Activated T-helper 9 cell treated with anti-CD3 and anti-CD28 coated beads, Interleukin-2, amount 50 U/mL, for 16 hours (primary cell): ENCODE measurements around the gene MAMDC4.
"Not testable (repeated sequence)": the region's sequence is repeated elsewhere in the genome, so short reads cannot be mapped to it uniquely, and the experiment has no call there.

ENCODE experiments used
- DNase-seq: peaks from one replicate; pipeline ENCODE4 v3.0.0-alpha.2; 2020; ENCODE audit warnings: low read depth

The MAMDC4 gene

DNA sequence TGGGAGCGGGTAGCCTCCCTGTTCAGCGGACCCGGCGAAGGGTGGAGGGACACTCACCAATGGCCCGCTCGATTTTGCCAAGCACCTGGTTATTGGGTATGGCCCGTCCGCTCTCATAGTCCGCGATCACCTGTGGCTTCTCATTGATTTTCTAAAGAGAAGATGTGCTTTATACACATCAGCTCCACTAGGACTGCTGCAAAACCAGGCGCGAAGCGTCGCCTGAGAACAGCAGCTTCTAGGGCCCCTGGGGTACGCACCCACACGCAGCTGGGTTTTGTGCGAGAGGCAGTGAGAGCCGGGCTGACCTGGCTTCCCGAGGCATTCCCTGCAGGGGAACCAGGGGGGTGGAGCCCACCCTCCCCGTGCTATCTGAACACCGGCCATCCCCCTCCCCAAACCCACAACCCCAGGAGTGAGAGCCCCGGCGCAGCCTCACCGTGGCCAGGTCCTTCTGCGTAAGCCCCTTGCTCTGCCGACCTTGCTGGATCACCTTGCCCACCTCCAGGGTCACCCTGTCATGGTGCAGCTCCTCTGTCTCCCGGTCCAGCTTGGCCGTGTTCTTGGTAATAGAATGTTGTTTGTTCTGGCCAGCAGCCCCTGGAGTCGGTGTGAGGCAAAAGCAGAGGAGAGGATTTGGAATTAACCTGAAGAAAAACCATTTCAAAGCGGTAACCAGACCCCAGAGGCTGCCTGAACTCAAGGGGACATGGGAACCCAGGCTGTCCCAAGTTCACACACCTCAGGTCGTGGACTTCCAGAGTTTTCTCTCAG lies 10.9 kb downstream of the MAMDC4 start:
- no peak for DNase-seq

GRCh38 chr9:136863623-136864273 lies 11.6 kb downstream of the MAMDC4 start:
- no peak for DNase-seq

DNA sequence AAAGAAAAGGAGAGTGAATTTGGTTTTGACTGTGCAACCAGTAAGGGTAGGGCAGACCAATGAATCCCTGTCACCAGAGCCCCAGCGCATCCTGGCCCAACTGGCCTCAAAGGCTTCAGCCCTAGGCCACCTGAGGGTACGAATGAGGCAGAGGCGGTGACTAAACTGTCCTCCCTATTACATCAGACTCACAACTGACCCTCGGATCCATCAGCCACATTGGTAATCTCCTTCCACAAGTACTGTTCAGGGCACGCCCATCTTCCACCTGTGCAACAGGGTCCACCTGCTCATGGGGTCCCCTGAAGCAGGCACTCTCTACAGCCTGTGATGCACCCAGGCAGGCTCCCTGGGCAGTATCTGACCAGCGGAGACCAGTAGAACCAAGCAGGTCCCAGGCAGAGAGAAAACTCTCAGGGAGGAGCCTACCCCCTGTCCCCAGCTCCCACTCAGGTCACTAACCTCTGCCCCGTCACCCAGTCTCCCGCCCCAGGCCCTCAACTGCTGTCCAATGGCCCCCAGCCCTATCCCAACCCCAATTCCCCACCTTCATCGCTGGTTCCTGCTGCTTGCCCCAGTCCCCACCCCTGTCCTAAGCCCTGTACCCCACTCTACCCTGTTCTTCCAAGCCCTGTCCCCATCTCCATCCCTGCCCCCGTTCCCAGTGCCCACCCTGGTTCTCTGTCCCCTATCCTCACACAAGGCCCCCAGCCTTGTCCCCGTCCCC lies 13.1 kb downstream of the MAMDC4 start:
- DNase-seq: no peak

GRCh38 chr9:136865768-136866103 lies 13.6 kb downstream of the MAMDC4 start:
- no peak for DNase-seq

GRCh38 chr9:136866898-136867421 lies 14.8 kb downstream of the MAMDC4 start:
- not testable (repeated sequence) for DNase-seq

GRCh38 chr9:136867480-136867879 lies 15.3 kb downstream of the MAMDC4 start:
- no peak for DNase-seq

DNA sequence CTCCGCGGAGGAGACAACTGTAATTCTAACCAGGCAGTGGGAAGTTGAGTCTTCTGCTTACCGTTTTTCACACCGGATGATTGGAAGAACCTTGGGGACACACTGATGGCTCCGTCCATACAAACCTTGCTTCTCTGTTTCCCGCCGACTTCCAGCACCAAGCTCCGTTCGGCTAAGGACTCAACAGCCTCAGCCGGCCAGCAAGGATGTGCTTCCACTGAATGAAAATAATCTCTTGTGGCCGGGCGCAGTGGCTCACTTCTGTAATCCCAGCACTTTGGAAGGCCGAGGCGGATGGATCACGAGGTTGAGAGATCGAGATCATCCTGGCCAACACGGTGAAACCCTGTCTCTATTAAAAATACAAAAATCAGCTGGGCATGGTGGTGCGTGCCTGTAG lies 15.8 kb downstream of the MAMDC4 start:
- DNase-seq: no peak

DNA sequence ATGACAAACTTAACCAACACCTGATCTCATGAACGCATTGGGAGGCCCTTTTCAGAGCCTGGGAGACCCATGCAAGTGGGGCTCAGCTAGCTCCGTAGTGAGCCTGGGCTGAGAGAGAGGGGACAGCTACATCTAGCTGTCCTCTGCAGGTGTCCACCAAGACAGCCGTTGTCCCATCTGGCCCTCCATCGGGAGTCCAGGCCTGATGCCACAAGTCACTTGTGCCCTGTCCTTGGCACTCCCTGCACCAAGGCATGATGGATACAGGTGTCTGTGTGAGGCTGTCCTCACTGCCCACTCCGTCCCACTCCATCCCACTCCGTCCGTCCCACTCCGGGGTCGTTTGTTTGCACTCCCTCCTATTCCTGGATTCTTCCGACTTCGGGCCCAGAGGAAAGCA lies 16.5 kb downstream of the MAMDC4 start:
- DNase-seq: no peak

- DNase-seq: not testable (repeated sequence)
Observed at GRCh38 chr9:136869611-136870010, 17.5 kb downstream of the MAMDC4 start.

DNA sequence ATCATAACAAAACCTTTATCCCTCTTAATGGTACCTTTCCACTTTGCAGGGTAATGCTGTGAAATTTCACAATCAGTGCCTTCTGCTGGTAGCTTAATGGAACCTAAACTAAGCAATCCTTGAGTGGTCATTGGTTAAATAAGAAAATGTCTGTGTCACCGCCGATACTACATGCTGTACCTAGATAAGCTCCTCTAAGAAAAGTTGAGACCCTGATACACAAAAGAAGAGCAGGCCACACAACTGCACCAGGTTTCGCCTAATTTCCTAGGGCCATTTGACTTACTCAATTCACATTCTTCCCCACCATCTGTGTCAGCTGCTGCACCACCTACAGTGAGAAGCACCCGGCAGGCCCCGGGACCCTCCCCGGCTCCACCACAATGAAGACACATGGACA lies 23.0 kb downstream of the MAMDC4 start:
- DNase-seq: no peak

DNA sequence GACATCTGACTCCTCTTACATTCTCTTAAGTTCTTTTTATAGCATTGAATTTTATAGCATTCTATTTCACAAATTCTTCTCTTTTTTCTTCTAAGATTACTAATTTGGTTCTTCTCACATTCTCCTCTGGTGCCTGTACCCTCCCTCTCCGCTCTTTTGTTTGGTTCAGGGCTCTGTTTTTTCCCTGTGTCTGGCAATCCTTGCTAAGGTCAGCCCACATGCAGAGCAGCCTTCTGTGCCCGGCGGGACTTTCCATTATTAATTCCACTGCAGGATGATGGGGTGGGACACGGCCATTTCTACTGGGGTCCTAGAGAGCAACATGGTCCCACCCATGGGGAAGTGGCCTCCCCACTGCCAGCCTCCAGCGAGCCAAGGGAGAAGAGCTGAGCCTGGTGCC lies 24.3 kb downstream of the MAMDC4 start:
- DNase-seq: no peak

GRCh38 chr9:136880651-136881050 lies 28.5 kb downstream of the MAMDC4 start:
- DNase-seq: no peak

DNA sequence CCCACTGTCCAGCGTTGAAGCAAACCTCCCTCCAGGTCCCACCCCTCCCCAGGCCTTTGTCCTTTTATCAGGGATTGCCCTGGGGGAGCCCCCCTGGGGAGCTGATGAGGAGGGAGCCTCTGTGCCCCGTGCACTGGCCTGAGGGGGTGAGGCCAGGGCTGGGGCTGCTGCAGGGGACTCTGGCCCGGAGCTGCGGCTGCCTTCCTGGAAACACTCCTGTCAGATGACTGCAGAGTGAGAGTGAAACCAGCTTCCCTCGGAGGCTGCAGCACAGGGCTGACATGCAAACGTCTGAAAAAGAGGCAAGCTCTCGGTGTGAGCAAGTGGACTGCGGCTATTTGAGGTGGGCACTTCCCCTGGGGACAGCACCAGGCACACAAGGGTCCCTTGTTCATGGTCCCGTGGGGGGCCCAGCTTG lies 29.6 kb downstream of the MAMDC4 start:
- peak; percentile 38 for DNase-seq

GRCh38 chr9:136882109-136882946 lies 30.2 kb downstream of the MAMDC4 start:
- DNase-seq: peak; percentile 88

GRCh38 chr9:136882947-136883283 lies 30.8 kb downstream of the MAMDC4 start:
- not testable (repeated sequence) for DNase-seq

DNA sequence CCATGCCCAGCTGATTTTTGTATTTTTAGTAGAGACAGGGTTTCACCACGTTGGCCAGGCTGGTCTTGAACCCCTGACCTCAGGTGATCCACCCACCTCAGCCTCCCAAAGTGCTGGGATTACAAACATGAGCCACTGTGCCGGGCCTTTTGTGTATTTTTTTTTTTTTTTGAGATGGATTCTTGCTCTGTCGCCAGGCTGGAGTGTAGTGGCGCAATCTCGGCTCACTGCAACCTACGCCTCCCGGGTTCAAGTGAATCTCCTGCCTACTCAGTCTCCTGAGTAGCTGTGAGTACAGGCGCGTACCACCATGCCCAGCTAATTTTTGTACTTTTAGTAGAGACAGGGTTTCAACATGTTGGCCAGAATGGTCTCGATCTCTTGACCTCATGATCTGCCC lies 31.5 kb downstream of the MAMDC4 start:
- not testable (repeated sequence) for DNase-seq

DNA sequence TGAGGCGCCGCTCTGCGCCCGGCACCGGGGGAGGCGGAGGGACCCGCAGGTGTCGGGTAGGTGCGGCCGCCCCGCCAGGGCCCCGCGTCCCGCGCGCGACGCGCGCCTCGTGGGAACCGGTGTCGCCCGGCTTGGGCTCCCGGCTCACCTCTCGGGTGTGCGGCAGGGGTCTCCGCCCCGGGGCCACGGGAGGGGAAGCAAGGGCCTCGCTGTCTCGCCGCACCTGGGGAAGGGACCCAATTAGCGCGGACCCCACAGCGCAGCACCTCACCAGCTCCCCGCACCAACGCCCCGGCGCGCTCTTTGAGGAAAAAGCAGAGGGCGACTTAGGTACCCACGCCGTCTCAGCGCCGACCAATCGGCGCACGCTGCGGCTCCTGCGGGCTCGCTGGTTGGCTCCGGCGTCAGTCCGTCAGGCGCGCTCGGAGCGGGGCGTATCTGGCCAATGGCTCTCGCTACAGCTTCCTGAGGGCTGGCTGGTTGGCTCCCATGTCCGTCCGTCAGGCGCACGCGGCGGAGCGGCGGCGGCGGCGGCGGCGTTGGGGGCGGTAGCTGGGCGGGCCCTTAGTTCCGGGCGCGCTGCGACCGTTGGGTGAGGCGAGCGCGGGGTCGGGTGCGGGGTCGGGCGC lies 33.9 kb downstream of the MAMDC4 start, which contains the start of gene TRAF2:
TSS of gene TRAF2 (plus strand) at position 567 of the 629 bp plus-strand sequence. CDS start 12,225 bp downstream, outside the sequence.
- peak; percentile 96 for DNase-seq

DNA sequence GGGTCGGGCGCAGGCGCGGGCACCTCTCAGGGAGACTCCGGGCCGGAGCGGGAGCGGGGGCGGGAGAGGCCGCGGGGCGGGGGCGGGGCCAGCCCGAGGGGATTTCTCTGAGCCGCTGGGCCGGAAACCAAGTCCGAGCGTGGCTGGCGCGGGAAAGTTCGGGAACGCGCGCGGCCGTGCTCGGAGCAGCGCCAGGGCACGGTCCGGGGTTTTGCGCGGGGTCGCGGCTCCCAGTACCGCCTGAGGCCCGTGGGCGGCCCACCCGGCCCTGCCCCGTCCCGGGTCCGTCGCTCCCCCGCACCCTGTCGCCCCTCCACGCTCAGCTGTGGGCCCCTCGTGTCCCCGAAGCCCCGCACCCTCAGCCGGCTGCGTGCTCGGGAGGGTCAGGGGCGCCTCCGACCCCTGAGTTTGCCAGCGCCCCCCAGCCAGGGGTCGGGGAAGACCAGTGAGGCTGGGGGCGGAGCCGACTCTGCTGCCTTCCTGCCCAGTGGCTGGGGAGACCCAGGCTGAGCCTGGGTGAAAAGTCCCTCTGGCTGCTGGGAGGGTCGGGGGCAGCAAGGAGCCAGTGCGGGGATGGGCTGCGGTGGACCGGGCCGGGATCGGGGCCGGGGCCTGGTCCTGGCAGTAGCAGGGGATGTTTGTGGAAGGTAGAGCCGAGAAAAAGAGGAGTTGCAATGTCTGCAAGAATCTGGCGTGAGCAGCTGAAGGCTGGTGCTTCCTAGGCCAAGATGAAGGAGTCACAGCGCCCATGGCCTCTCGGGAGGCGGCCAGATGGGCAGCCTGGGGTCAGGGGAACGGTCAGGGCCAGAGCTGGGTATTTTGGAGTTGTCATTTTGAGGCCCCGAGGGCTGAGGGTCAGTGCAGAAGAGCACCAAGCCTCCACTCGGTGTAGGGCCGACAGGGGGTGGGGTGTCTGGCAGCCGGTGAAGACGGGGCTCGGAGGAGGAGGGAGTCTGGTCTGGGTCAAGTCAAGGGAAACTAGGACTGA lies 34.8 kb downstream of the MAMDC4 start:
- DNase-seq: peak; percentile 14

DNA sequence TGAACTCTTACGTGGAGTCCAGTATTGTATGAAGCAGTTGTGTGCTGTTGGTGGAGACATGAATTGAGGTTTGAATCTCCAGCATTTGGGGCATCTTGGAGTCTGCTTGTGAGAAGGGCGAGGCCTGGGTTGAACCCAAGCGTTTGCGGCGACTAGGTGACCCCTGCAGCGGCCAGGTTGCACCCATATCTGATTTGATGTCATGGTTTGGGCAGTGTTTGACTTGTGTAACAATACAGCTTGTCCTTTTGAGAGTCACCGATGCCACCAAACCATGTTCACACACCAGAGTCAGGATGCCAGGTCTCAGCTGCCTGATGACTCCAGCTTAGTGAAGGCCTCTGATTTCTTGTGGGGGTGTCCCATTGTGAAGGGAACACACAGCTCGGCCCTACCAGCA lies 36.3 kb downstream of the MAMDC4 start:
- DNase-seq: no peak

DNA sequence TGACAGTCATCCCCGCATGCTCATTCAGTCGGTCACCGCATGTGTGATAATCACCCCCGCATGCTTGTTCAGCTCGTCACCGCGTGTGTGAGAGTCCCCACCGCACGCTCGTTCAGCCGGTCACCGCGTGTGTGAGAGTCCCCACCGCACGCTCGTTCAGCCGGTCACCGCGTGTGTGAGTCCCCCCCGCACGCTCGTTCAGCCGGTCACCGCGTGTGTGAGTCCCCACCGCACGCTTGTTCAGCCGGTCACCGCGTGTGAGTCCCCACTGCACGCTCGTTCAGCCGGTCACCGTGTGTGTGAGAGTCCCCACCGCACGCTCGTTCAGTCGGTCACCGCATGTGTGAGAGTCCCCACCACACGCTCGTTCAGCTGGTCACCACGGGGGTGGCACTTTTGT lies 37.7 kb downstream of the MAMDC4 start:
- DNase-seq: no peak
